Body of pancreas (tissue), 4 donors: ENCODE results near the gene KLK5.

Experiments
- POLR2A ChIP-seq, 3 donors: fragments of 450-650 bp; IDR thresholded peaks; one replicate each; pipeline ENCODE4 v1.6.1; 2016; ENCODE audit warnings: antibody characterized with exemption in 3 of 3, mild to moderate bottlenecking in 2 of 3
- TF ChIP-seq, protein P1 (sequence below), 7 experiments: fragments of 450-650 bp in 4 of 7; fragments of 200-600 bp in 3 of 7; sonication (generic) in 3 of 7; IDR thresholded peaks; one replicate each; pipeline ENCODE4 v1.5.1; 2016 to 2019; ENCODE audit warnings: antibody characterized with exemption in 7 of 7

DNA sequence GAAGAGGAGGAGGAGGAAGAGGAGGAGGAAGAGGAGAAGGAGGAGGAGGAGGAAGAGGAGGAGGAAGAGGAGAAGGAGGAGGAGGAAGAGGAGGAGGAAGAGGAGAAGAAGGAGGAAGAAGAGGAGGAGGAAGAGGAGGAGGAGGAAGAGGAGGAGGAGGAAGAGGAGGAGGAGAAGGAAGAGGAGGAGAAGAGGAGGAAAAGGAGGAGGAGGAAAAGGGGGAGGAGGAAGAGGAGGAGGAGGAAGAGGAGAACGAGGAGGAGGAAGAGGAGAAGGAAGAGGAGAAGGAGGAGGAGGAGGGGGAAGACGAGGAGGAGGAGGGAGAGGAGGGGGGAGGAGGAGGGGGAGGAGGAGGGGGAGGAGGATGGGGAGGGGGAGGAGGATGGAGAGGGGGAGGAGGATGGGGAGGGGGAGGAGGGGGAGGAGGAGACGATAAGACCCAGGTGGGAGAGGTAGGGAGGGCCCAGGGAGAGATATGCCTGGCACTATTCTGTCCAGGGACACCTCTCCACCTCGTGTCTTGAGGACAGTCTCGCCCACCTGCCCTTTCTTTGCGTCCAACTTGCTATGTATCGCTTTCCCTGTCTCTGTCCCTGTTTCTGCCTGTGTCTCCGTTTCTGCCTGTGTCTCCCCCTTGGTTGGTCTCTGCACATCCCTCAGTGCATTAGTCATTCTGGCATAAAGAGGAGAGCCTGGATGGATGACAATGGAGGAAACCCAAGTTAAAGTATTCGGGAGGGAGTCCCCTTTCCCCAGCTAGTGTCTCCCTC, 7.1 kb upstream of the KLK5 start:
- no peak for TF ChIP-seq POLR2A (IDR thresholded peaks at IDR 0.05)
- TF ChIP-seq, protein P1, sequence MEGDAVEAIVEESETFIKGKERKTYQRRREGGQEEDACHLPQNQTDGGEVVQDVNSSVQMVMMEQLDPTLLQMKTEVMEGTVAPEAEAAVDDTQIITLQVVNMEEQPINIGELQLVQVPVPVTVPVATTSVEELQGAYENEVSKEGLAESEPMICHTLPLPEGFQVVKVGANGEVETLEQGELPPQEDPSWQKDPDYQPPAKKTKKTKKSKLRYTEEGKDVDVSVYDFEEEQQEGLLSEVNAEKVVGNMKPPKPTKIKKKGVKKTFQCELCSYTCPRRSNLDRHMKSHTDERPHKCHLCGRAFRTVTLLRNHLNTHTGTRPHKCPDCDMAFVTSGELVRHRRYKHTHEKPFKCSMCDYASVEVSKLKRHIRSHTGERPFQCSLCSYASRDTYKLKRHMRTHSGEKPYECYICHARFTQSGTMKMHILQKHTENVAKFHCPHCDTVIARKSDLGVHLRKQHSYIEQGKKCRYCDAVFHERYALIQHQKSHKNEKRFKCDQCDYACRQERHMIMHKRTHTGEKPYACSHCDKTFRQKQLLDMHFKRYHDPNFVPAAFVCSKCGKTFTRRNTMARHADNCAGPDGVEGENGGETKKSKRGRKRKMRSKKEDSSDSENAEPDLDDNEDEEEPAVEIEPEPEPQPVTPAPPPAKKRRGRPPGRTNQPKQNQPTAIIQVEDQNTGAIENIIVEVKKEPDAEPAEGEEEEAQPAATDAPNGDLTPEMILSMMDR (IDR thresholded peaks at IDR 0.05) = no peak
